Measurements from ENCODE around the gene SIRPG.

The SIRPG gene

DNA sequence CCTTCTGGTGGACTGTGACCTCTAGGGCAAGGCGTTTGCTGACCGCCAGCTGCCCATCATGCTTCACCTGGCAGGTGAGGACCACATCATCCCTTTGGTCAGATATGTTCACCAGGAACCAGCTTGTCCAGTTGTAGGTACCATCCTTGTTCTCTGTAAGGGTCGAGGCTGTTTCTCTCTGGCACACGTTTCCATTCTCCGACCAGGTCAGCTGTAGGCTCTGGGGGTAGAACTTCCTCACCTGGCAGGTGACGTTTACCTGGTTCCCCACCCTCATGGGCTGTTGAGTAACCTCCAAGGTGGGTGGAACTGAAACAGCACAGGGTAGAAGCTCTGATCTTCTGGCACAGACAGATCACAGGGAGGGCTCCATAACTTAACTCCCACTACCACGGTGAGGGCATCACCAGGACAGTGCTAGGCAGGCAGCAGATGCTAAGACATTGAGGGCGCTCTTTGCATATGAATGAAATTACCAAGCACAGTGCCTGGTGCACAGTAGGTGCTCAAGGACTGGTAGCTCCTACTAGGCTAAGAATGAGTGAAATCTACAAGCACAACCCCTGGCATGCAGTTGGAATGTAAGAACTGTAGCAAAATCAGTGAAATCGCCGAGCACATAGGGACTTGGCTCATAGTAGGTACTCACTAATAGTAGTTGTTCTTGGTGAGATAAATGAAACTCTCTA lies 22.1 kb downstream of the SIRPG start:
- DNase-seq (ENCODE audit: insufficient read length, low spot score) (no peak), FAIRE-seq (no peak)
- TF ChIP-seq POLR2A (IDR thresholded peaks at IDR 0.05; ENCODE audit: low read depth, low read length): no peak

DNA sequence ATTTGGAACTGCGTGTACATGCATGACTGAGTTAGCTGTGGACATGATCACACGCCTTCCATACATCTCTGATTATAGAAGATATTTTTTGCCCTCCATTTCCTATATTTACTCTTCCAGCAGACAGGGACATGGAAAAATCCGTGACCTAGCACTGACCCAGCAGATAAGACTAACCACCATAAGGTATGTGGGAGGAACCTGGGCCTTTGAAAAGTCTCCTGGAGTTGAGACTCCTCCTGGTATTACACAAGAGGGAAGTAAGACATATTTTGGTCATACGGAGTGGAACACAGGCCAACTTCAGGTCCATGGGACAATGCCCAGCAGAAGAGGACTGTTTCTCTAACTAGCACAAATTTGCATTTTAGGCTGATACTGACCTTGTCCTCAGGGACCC lies 24.0 kb downstream of the SIRPG start:
- DNase-seq (ENCODE audit: insufficient read length, low spot score): no peak
- FAIRE-seq: no peak
- no peak for TF ChIP-seq POLR2A (IDR thresholded peaks at IDR 0.05; ENCODE audit: low read depth, low read length)

DNA sequence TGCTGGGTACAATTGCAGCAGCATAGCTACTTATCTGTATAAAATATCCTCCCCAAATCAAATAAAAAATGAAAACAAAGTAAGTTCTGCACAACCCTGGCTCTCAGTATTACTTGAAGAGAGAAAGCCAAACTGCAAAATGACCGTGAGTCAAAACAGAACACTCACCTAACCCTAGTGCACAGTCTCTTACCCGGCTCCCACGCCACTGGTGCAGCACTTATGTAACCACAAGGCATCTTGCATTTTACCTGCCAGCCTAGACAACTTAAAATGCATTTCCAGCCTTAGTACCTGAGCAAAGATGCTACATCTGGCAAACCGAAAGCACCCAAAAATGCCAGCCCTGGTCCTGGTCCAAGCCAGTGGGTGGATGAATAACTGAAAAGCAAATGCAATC lies 25.4 kb downstream of the SIRPG start:
- DNase-seq (ENCODE audit: insufficient read length, low spot score): no peak
- no peak for TF ChIP-seq POLR2A (IDR thresholded peaks at IDR 0.05; ENCODE audit: low read depth, low read length)
- FAIRE-seq: no peak

DNA sequence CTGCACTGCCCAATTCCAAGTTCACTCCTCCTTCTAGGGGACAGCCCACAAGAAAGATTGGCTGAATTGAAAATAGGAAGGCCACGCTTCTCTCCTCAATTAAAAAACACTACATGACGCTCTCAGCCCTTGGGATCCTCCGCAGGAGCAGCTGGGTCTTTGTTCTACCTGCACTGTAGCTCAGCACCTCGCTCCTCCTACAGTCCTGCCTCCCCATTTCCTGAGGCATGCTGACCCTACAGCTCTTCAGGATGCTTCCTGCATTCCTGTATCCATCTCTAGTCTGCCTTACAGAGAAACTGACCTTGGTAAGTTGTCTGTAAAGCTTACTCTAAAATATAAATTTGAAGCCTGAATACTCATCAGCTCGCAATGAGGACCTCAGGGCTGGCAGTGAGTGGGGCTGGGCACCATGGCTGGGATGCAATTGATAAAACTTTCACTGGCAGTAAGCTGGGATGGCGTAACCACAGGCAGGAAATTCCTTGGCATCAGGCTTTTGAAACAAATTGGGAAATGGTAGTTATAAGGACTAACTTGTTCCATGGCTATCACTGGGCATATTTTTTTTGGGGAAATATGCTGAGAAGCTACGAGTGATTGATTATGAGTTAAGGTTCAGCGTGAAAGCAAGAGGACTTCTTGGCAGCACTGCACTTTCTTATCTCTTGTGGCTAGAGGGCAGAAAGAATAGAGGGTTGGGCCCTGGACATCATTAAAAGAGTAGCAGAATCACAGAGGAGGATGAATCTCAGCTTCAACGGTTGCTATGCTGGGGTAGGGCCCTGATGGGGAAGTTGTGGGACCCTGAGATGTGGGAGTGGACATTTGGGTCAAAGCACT lies 26.0 kb downstream of the SIRPG start:
- TF ChIP-seq POLR2A (IDR thresholded peaks at IDR 0.05; ENCODE audit: low read depth, low read length): no peak
- DNase-seq (ENCODE audit: insufficient read length, low spot score): no peak
- no peak for FAIRE-seq

DNA sequence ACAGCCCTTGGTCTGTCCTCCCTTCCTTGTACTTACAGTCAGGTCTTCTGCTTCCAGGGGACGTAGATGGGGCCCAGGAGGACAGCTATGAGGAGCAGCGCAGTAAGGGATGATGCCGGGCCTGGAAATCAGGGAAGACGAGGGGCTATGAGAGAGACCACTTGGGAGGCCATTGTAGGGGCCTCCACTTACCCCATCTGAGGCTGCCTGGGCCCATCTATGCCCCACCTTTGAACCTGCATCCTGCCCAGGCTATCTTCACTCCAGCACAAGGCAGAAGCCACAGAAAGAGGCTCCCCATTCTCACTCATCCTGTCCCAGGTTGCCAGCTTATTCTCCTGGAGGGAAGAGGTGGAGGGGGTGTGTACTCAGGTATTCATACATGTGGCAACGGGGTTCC lies 27.4 kb downstream of the SIRPG start:
- TF ChIP-seq POLR2A (IDR thresholded peaks at IDR 0.05; ENCODE audit: low read depth, low read length): no peak
- DNase-seq (ENCODE audit: insufficient read length, low spot score) (no peak), FAIRE-seq (no peak)

DNA sequence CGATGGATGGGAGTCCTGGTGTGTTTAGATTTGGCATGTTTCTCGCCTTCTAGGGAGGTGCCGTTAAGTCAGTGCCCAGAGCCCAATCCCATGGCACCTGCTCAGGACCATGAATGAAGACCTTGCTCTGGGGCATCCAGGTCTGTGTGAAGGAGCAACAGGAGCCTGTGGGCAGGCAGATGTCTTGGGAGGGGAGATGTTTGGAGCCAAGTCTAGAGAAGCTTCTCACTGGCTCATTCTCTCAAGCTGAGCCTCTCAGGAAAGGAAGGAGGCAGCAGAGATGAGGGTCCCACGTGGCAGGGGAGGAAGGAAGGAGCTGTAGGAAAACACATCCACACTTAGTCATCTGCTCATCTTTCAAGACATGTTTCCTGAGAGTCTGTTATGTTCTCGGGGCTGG lies 28.3 kb downstream of the SIRPG start:
- no peak for TF ChIP-seq POLR2A (IDR thresholded peaks at IDR 0.05; ENCODE audit: low read depth, low read length)
- DNase-seq (ENCODE audit: insufficient read length, low spot score) (no peak), FAIRE-seq (no peak)

DNA sequence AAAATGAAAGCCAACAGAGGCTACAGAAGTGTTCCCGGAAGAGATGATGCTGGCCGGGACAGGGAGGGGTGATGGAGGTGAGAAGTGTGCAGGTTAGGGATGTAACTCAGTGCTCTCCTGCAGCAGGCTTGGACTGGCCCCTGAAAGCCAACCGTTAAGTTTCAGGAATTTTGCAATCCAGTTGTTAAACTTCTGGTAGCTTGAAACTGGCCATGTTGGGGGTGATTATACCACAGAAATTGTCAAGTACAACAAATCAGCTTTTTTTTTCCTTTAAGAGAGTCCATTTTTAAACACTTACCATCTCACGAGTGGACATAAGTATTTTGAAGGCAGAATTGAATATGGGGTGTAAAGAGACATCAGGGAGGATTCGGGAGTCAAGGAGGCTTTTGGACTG lies 29.0 kb downstream of the SIRPG start:
- TF ChIP-seq POLR2A (IDR thresholded peaks at IDR 0.05; ENCODE audit: low read depth, low read length): no peak
- FAIRE-seq (no peak), DNase-seq (ENCODE audit: insufficient read length, low spot score) (no peak)

DNA sequence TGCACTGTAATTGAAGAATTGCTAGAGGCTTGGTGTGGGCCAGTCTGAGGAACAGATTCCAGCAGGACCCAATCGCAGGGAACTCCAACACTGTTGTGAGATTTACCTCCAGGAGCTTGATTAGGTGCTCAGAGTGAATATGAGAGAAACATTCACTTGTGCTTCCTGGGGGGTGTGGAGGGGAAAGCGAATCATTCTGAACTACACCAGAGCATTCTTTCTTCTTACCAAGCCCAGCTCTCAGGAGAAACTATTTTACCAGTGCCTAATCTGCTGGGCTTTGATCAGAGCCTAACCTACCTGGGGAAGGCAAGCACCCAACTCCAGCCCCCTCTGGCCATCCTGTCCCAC lies 30.4 kb downstream of the SIRPG start:
- FAIRE-seq: no peak
- DNase-seq (ENCODE audit: insufficient read length, low spot score): no peak
- no peak for TF ChIP-seq POLR2A (IDR thresholded peaks at IDR 0.05; ENCODE audit: low read depth, low read length)

DNA sequence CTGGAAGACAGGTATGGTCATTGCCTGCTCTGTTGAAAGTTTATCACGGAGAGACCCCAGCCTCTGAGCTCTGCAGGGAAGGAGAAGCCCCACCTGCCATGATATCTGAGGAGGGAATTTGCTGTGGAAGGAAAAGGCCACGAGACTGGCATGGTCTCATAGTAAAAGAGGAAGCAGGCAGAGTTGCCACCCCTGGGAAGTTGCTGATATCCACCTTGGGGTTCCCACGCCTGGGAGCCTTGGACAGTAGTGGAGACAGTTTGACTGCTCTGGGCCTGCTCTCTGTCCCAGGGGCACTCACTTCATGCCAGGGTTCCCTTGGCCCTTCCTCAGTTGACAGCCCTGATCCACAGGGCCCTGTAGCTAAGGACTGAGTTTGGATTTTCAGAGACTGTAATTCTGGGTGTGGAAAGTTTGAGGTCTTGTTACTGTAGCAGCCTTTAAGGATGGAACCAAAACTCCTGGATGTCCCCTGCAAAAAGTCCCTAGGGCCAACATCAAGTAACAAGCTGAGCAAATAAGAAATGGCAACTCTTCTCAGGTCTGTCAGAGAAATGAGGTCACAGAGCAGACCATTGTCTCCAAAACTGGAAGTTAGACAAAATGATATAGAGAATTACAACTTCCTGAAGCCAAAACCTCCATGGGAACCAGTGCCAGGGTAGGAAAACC lies 30.9 kb downstream of the SIRPG start:
- no peak for DNase-seq (ENCODE audit: insufficient read length, low spot score)
- TF ChIP-seq POLR2A (IDR thresholded peaks at IDR 0.05; ENCODE audit: low read depth, low read length): no peak

DNA sequence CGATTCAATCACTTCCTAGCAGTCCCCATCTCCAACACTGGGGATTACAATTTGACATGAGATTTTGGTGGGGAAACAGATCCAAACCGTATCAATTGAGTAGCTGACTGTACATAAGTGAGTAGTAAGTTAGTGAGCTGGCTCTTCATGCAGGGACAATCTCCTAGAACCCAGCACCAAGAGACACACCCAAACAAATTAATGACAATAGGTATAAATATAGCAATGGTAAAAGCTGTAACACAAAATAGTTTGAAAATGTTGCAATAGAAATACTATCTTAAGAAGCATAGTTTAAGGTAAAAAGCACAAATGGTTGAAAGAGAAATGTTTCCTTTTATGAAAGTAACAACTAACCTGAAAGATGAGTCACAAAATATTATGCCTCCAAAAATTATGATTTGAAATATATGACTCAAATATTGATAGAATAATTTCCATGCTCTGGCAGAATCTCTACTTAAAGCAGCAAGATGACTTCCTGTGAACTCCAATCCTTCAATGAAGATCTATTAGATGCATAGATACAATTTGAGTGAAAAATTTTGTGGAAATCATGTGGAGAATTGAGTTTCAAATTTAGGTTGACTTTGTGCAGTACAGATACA lies 32.4 kb downstream of the SIRPG start:
- DNase-seq (ENCODE audit: insufficient read length, low spot score) (no peak), FAIRE-seq (no peak)
- no peak for TF ChIP-seq POLR2A (IDR thresholded peaks at IDR 0.05; ENCODE audit: low read depth, low read length)

More for the DNA sequence above, 30.9 kb downstream of the SIRPG start:
- no peak for FAIRE-seq

DNA sequence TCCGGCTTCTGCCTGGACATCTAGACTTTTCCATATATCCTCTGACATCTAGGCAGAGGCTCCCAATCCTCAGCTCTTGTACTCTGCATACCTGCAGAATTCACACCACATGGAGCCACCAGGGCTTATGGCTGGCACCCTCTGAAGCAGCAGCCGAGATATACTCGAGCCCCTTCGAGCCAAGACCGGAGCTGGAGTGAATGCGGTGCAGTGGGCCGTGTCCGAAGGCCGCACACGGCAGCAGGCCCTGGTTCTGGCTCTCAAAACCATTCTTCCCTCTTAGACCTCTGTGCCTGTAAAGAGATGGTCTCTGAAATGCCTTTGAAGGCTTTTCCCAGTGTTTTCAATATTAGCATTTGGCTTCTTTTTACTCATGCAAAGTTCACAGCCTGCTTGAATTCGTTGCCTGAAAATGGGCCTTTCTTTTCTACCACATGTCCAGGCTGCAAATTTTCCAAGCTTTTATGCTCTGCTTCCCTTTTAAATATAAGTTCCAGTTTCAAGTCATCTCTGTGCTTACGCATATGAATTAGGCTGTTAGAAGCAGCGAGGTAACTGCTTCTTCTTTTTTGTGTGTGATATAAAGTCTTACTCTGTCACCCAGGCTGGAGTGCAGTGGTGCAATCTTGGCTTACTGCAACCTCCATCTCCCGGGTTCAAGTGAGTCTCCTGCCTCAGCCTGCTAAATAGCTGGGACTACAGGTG lies 33.9 kb downstream of the SIRPG start:
- DNase-seq (ENCODE audit: insufficient read length, low spot score) (no peak), FAIRE-seq (no peak)
- TF ChIP-seq POLR2A (IDR thresholded peaks at IDR 0.05; ENCODE audit: low read depth, low read length): no peak

DNA sequence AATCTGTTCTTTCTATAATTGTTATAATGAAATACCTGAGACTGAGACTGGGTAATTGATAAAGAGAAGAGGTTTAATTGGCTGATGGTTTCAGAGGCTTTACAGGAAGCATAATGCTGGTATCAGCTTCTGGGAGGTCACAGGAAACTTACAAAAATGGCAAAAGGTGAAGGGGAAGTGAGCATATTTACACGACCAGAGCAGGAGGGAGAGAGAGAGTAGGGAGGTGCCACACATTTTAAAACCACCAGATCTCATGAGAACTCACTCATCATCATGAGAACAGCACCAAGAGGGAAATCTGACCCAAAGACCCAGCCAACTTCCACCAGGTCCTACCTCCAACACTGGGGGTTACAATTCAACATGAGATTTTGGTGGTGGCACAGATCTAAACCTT lies 35.1 kb downstream of the SIRPG start:
- FAIRE-seq: no peak
- no peak for DNase-seq (ENCODE audit: insufficient read length, low spot score)
- no peak for TF ChIP-seq POLR2A (IDR thresholded peaks at IDR 0.05; ENCODE audit: low read depth, low read length)

DNA sequence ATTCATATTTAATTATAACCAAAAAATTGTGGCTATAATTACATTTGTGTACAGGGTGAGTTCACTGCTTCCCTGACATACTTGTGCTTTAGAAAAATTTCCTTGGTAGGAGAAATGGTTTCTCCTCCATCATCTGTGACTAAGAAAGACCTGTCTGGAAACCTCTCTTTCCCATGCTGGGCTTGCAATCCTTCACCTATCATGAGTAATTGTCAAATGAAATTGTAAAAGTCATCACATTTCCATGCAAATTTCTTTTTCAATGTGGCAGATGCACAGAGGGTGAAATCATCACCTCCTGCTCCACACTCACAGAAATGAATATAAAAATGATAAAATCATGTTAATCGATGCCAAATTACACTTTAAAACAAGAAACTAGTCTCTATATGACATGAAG lies 36.3 kb downstream of the SIRPG start:
- no peak for TF ChIP-seq POLR2A (IDR thresholded peaks at IDR 0.05; ENCODE audit: low read depth, low read length)
- DNase-seq (ENCODE audit: insufficient read length, low spot score) (no peak), FAIRE-seq (no peak)

All from H54 (cell line).